Non-pigmented ciliary epithelial cell (primary cell): Measurements from ENCODE around the gene CACNA2D2.
"Not testable (repeated sequence)": the region's sequence is repeated elsewhere in the genome, so short reads cannot be mapped to it uniquely, and the experiment has no call there.

Experiments
- DNase-seq: peaks from one replicate; pipeline ENCODE4 v3.0.0-alpha.2; 2010; ENCODE audit warnings: low read depth

Gene CACNA2D2

DNA sequence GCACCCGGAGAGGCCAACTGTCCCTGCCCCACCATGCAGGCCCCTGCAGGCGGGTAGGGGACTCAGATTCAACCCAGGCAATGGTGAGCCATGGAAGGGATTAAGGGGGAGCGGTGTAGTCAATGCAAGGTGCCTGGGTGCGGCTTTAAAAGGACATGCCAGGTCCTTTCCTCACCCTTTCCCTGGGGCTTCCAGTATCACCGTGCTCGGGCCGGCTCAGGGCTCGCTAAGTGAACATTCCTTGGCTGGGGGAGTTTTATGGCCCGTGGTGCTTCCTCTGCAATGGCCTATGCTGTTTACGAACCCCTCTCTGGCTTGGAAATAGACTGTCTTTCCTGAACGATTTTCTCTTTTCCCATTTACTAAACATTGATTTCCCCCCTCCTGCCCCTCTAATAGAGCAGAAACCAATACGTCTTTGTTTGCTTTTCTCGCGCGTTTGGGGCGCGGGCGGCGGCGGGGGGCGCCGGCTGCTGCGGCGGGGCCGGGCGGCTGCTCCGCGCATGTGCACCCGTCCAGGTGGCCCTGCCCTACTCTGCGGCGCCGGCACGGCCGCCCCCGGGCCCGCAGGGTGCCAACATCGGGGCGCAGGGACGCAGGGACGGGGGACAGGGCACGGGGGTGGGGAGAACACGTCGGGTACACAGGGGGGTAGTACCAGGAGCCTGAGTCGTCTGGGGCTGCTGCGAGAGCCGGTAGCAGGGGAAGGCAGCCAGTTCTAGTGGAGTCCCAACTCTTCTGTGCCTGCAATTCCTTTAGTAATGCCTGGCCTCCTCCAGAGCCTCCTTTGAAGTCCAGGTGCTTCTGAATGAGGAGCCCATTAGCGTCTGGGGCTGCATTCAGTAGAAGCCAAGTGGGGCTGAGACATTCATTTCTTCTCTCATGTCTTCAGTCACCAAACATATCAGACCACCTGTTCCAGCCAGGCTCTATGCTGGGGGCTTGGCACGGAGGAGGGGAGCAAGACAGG is 26.9 kb upstream of the CACNA2D2 start:
- DNase-seq, result no peak

DNA sequence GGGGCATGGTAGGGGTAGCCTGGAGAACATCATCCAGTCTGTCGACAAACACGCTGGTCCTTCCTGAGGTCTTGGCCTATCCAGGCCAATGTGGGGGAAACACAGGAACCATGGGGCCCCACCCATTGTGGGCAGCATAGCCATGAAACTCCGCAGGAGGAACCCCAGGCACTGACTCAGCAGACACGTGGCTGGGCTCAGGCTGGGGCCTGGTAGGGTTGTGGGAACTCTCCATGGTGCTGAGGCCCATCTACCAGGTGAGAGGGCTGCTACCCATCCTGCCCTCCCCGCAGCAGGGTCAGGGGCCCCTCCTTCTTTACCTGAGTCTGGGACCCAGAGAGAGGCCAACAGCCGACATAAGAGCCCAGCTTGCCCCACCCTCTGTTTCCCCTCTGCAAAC is 22.6 kb upstream of the CACNA2D2 start:
- no peak for DNase-seq

DNA sequence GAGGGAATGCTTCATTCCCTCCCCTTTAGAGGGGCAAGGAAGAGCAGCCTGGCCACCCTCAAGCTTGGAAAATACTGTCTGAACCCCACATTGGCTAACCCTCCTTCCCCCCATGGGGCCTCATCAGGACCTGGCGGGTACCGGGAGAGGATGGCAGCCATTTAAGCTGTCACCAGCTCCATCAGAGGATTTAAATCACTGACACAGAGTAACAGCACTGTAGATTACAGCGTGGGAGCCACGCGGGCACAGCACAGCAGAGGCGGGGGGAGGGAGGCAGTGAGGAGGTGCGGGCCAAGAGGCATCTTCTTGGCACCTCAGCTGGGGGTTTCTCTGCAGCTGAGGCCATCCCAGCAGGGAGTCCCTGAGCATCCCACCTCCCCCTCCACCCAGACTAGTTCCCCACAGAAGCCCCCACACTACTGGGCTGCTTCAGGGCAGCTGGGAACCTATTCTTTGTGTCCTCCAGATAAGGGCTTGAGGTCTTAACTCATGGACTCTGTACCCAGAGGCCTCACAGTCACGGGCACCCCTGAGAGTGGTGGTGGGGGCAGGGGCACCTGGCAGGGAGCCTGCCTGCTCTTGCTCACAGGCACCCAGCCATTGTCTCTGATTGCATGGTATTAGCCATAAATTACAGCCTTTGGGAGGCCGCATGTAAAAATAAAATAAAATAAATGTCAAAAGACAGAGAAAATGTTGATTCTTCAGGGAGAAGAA is 21.9 kb upstream of the CACNA2D2 start:
- no peak for DNase-seq

DNA sequence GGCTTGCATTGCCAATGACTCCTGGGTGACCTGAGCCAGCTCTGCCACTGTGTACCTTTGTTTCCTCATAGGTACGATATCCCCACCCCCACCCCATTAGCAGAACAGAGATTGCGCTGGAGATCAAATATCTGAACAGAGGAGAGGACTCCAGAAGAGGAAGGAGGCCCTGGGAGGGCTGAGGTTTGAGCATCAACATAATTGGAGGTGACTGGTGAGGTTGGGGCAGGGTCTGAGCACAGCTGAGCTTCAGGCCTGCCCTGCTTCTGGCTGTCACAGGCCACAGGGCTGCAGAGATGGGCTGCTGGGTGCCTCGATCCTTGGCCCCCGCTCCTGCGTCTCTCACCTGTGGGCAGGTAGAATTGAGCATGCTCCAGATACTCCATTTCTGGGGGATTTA is 21.3 kb upstream of the CACNA2D2 start:
- DNase-seq, result no peak

DNA sequence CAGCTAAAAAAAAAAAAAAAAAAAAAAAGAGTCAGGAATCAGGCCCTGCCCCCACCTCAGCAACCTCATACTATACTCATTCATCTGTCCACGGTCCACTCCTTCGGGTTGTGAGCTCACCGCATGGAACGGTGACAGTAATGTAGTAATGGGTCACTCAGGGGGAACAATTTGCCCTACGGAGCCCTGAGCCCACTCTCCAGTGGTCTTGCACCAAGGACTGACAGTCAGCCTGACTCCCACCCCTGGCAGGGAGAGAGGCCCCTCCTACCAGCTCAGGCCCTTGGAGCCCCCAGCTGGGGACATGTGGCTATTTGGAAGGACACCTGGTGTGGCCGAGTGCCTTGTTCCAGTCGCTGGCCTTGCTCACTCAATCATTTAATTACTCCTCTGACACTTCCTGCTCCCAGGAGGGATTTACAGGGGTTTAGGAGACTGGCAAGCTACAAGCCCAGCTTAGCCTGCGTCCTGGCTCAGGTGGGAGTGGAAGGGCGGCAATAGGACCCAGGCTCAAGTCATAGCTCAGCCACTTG is 19.9 kb upstream of the CACNA2D2 start:
- no peak for DNase-seq

DNA sequence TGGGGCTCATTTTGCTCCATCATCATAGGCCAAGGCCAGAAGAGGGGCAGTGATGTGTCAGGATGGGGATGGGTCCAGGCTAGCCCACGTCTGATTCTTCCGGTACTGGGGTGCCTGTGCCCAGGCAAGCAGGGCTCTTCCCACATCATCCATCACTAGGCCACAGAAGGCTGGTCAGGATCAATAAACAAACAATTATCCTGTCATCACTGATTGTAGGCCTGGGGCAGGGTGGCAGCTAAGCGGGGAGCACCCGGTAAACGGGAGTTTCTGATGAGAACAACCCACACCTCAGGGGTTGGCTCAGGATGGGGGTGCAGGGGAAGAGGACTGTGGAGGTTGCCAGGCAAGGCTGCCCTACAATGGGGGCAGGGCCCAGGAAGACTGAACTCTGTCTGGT is 18.1 kb upstream of the CACNA2D2 start:
- DNase-seq, result no peak

DNA sequence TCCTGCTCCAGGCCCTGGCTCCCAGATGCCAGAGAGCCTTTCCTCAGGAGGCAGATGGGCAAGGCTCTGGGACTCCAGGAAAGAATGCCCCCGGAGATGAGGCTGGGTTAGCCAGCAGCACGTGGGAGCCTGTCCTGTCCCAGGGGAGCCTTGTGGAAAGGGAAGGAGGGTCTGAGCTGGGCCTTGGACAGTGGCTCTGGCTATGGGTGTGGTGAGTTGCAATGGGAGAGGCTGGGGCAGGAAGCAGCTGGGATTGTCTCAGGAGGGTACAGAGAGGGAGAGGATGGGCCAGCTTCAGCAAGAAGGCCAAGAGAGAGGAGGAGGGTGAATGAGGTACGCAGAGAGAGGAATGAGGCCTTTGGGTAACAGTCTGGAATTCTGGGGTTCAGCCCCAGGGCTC is 17.4 kb upstream of the CACNA2D2 start:
- no peak for DNase-seq

DNA sequence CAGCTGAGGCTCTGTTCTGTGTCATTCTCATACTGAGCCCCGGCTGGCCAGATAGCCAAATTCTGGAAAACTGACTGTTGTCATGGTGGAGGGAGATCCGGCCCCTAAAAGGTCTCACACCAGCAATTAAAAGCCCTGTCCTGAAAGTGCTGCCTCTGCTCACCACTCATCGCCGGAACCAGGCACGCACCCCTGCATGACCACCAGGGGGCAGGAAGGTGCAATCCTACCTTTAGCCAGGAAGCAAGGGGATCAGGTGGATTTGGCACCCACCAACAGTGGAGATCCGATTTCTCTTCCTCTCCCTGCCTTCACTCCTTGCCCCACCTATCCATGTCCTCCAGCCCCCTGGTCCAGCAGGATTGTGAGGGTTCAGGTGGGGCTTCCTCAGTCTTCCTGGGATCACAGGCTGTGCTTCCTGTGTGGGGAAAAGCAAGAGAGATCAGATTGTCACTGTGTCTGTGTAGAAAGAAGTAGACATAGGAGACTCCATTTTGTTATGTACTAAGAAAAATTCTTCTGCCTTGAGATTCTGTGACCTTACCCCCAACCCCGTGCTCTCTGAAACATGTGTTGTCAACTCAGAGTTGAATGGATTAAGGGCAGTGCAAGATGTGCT is 16.1 kb upstream of the CACNA2D2 start:
- no peak for DNase-seq

DNA sequence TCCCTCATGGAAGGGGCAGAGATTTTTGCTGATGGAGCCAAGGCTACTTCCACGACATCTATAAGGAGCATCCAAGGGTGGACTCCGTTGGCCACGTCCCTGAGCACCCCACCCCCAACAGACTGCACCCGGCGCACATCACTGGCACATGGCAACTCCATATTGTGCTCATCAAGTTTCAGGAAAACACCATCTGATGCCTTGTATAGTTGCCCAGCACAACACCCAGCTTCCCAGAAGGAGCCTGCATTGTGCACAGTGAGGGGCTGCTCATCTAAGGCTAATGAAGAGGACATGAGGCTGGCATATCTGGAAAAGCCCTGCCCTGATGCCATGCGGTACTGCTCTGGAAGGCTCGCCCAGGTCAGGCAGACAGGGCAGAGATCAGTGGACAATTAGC is 15.0 kb upstream of the CACNA2D2 start:
- DNase-seq, result no peak

DNA sequence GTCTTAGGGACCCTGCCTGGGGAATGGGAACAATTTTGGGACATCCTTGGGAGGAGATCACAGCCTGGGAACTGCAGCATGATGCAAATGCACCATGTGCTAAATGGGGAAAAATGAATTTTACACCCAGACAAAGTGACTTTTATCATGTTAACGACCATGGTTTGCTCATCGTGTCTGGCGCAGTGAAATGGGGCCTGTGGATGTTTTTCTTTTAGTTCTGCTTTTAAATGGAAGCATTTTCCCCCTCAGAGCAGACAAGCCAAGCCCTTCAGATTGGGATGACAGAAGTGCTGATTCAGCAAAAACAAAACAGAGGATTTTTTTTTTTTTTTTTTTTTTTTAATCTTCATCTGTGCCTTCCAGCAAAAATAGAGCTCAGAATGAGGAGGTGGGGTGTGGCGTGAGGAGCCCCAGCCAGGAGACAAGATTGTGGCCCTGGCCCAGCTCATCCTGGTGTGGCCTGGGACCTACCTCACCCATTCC is 14.3 kb upstream of the CACNA2D2 start:
- no peak for DNase-seq

DNA sequence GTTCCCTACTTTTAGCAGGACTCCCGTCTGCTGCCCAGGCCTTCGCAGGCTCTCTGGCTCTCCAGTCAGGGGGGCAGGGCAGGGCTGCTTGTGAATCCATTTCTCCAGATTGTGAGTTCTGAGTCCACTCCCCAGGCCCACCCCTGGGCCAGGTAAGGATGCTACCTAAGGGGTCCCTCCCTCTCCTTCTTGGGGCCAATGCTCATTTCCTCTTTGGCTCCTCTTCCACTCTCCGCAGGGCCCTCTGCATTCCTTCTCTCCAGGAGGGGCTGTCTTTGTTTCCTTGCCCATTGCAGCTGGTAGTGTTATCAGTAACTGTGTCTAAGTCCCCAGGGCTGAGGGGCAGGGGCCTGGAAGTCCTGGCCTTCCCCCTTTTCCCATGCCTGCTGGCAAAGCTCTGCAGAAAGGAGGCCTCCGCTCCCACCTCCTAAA is 13.0 kb upstream of the CACNA2D2 start:
- DNase-seq, result no peak

DNA sequence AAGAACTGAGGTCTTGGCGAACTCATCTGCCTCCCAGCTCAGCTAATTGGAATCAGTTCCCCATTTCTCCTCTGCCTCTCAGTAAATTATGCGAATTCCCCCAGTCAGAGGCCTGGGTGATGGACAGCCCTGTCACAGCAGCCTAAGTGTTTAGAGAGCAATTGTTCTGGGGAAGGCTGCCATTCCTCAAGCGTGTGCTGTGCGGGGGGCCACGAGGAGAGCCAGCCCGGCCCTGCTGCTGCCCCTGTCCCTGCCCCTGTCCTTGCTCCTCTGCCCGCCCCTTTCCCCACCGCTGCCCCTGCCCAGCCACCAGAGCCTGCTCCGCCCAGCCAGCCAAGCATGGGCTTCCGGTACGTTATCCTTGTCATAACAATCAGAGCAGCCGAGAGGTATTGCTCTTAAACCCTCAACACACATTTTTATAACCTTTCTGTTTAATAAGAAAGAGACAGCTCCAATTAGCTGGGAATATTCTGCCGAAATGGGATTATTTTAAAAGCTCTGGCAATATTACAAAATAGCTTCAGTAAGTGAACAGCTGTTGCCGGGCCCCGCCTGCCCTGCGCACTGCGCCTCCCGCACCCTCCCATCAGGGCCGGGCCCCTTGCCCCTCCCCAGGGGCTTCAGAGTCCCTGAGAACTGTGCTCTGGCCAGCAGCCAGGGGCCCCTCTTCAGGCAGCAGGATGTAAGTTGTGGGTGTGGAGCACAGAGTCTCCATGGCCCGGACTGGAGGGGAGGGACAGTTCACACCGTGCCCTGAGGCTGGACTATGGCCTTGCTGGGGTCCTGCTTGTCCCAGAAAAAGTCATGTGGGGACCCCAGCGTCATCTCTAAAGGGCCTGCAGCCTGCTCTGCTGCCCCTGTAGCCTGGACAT is 12.4 kb upstream of the CACNA2D2 start:
- DNase-seq, result no peak

DNA sequence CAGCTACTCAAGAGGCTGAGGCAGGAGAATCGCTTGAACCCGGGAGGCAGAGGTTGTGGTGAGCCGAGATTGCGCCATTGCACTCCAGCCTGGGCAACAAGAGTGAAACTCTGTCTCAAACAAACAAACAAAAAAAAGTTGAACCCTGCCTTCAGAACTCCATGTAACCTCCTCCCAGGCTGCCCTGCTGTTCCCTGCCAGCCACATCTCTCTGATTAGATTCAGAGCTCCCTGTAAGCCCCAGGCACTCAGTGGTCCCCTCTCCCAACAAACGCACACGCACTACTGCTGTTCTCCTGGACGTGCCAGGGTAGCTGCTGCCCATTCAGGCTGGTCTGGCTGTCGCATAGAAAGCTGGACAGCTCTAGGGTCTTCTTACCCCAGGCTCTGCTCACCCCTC is 9.5 kb upstream of the CACNA2D2 start:
- DNase-seq, result not testable (repeated sequence)

DNA sequence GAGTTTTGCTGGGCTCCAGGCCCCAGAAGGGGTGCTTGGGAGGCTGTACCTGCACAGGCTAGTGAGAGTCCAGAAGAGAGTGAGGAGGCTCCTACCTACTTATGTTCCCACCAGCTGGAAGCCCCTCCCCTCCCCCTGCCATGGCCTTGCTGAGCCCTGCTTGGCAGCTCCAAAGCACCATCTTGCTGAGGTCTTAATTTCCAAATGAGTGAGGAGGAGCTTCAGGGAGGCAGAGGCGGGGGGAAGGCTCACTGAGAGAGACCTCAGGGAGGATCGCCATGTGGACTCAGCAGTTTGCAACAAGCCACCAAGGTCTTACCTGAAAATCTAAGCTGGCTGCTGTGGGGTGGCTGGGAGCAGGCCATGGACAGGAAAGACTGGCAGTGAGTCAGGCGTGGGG is 8.7 kb upstream of the CACNA2D2 start:
- DNase-seq, result no peak

DNA sequence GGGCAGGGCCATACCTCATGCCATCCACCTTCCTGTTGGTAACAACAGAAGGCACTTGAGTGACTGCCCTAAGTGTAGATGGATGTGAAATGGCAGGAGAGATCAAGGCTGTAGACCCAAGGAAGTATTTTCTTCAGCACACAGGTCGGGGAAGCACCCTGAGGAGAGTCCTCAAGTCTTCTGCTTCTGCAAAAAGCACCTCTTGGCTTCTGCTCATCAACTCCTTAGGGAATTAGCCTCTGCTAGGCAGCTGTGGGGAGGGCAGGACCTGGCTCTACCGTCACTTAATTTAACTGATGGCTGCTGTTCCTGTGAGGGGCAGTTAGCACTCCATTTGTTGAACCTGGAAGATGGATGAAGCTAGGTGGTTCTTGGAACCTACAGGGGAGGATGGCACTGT is 6.9 kb upstream of the CACNA2D2 start:
- DNase-seq, result no peak

DNA sequence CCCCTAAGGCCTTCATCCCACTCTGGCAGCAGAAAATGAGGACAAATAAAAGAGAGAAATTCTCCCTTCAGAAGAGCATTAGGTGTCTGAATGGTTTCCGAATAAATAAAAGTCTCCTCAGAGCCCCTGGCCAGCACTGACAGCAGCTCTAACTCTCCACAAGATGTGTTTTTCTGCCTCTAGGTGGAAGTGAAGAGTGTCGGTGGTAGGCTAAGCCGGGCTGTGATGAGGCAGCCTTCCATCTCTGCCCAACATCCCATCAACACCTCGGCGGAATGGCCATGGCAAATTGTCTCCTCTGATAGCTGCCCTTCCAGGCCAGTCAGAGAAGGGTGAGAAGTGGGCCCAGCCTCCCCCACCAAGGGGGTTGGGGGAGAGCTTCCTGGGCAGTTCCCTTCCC is 6.3 kb upstream of the CACNA2D2 start:
- no peak for DNase-seq

DNA sequence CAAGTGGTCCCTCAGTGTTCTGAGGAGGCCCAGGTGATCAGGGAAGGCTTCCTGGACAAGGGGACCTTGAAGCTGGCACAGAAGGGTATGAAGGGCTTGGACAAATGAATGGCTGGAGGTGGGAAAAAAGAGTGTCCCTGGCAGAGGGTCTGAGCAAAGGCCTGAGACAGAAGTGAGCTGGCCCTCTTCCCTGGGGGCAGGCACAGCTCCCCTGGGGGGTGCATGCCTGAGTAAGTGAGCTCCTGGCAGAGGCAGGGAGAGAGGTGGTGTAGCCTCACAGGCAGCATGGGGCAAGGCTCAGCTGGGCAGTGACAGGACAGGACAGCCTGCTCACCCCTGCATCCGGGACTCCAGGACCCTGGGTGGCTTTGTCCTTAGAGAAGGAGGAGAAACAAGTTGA is 5.4 kb upstream of the CACNA2D2 start:
- DNase-seq, result no peak

DNA sequence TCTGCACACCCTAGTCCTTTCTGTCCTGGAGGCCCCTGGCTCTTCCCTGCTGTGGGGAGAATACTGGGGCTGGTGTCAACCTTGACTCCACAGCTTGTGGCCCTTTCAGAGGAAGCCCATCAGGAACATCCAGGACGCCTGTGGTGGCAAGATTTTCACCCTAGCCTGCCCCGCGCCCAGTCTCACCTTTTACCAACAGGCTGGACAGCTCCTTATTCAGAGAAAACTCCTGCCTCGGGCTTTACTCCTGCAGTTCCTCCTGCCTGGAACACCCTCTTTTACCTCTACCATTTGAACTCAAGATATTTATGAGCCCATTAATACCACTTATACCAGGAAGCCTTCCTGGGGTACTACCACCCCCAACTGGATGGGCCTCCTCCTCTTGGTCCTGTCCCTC is 2.7 kb upstream of the CACNA2D2 start:
- DNase-seq, result no peak

DNA sequence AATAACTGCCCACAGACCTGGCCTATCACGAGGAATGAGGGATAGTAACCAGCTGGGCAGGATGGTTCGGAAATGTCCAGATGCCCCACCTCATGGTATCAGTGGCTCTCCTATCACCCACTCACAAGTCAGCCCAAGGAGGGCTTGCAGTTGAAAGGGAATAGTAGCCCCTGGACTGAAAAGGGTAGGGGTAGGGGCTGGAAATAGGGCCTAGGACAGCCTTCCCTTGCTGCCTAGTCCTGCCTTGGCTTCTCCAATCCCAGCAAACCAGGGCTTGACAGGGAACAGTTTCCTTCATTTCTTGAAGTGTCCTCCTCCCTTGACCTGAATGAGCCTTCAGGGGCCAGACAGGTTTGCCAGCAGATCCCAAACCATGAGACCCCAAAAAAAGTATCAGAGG is 1.2 kb upstream of the CACNA2D2 start:
- DNase-seq, result no peak

DNA sequence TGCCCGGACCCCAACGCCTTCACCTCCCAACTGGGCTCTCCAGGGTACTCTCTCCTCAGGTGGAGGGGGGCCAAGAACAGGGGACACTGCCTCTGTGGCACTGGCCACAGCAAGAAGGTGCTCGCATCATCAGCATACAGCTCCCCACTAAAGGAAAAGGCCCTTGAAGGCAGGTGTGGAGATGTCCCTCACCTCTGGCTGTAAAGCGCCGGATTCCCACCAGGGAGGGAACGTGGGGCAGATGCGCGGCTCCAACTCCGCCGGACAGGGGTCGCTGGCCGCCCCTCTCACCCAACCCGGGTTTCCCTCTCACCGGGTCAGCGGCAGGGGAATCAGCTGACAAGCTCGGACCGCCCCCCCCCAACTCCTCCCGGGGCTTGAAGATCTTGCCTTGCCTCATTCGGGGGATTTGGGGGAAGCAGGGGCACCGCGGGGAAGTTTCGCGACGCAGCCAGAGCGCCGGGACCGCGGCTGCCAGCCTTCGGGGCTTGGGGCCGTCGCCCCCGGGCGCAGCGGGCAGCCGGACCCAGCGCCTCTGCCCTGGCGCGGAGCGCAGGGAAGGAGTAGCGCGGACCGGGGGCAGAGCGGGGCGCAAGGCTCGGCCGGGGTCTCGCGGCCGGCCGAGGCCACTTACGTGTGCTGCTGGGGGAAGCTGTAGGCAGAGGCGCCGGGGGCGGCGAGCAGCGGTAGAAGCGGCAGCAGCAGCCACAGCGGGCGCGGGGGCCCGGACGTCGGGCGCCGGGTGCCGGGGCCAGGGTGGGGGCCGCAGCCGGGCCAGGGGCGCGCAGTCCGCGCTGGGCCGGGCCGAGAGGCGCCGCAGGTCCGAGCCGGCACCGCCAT is 630 bp downstream of the CACNA2D2 start:
- DNase-seq, result no peak

DNA sequence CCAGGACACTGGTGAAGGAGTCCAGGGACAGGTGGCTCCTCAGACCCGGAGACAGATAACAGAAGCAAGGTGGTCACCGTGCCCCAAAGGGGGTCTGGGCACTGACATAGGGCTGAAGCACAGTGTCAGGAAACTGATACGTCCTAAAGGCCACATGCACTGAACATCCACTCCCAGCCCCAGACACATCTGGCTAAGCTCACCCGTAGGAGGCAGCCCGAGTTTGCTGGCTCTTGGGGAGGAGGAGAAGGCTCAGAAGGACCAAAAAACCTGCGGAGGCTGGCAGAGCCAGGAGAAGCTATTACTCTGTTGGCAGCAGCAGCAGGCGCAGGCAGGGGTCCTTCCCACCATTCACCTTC is 1.2 kb downstream of the CACNA2D2 start:
- no peak for DNase-seq
